ENCODE measurements around the gene COL7A1. TPM values are rescaled to one million over a fixed set of nuclear protein-coding genes. Genes with fewer than 3 reads are reported as not detected.

COL7A1 gene
- polyA plus RNA-seq, 1 donor: 21.6 TPM

- no peak for DNase-seq
Measured at GRCh38 chr3:48591886-48592518, 3.1 kb downstream of the COL7A1 start.

GRCh38 chr3:48591436-48591835 lies 3.7 kb downstream of the COL7A1 start:
- no peak for DNase-seq

- no peak for DNase-seq
Measured at GRCh38 chr3:48588230-48588629, 6.9 kb downstream of the COL7A1 start.

DNA sequence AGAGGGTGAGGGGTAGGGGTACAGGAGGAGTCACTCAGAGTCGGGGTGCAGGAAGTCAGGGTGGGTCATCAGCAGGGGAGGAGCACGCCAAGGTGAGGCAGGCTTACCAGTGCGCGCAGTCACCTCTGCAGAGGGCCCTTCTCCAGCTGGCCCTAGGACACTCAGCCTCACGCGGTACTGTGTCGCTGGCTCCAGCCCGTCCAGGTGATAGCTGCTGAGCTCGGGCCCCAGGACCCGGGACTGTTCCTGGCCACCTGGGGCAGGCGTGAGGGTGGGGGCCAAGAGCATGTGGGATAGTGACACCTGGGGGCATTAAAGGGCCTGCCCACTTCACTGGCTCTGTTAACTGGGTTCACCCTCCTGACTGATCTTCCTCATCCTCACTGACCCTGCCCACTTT lies 7.4 kb downstream of the COL7A1 start:
- no peak for DNase-seq

- no peak for DNase-seq
Measured at GRCh38 chr3:48585411-48585810, 9.7 kb downstream of the COL7A1 start.

- no peak for DNase-seq
Measured at GRCh38 chr3:48584836-48585235, 10.3 kb downstream of the COL7A1 start.

- no peak for DNase-seq
Measured at GRCh38 chr3:48581621-48582481, 13.3 kb downstream of the COL7A1 start.

DNA sequence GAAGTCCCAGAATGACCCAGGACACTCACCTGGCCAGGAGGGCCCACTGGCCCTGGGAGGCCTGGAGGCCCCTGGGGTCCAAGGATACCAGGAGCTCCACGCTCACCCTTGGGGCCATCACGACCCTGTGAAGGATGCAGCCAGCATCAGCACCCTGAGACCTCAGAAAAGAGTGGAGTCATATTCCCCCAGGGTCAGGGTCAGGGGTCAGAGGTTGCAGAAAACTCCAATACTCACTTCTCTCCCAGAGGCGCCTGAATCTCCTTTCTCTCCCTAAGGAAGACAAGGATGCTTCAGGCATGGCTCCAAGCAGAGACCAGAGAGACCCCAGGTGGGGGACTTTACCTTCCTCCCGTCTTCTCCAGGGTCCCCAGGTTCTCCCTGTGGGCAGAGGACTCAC lies 18.5 kb downstream of the COL7A1 start:
- DNase-seq: no peak

- no peak for DNase-seq
Measured at GRCh38 chr3:48575366-48575765, 19.8 kb downstream of the COL7A1 start.

DNA sequence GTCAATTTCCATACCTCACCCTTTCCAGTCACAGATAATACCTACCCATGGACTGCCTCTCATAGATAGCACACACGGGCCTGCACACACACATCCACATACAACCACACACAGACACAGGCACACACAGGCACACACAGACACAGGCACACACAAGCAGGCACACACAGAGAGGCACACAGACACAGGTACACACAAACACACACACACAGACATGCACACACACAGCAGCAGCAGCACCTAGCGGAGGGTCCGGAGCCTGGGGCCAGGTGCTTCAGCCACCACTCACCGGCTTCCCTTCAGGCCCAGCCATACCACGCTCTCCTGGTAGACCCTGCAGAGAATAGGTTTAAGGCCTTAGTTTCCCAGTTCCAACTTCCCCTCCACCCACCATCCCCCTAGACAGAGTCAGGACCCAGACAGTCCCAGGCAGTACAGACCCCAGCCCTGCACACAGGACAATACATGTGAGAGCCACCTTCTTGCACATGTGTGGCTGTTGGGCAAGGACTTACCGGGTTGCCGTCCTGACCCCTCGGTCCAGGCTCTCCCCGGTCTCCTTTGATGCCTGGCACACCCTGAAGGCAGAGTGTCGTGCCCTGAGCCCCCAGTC lies 21.1 kb downstream of the COL7A1 start:
- DNase-seq: no peak

DNA sequence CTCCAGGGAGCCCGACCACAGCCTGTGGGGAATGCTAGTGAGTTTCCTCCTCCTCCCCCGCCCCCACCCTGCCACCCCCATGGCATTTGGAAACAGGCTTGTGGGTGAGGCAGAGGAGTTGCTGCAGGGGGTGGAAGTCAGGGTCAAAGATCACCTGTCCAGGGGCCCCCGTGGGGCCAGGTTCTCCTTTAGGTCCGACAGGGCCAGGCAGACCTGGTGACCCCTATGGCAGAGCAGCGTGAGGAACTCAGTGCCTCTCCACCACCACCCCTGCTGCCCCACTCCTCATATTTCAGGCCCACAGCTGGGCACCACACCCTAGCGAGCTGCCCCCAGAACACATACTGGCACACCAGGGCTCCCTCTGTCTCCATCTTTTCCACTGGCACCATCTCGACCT lies 22.6 kb downstream of the COL7A1 start:
- no peak for DNase-seq

DNA sequence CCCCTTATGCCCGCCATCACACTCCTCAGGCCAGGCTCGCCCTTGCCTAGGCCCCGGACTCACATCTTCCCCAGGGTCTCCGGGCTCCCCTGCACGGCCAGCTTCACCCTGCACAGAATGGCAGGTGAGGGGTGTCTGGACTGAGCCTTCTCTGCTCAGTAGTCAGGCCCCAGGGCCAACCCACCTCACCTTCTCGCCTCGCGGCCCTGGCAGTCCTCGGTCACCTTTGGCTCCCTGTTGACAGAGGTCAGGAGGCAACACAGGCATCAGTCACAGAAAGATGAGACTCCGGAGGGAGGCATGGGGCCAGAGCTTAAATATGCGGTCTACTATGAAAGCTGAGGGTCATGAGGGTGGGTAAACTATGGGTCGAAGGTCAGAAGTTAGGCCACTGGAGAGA lies 23.2 kb downstream of the COL7A1 start:
- DNase-seq: no peak

- DNase-seq: no peak
Measured at GRCh38 chr3:48569808-48570450, 25.2 kb downstream of the COL7A1 start.

DNA sequence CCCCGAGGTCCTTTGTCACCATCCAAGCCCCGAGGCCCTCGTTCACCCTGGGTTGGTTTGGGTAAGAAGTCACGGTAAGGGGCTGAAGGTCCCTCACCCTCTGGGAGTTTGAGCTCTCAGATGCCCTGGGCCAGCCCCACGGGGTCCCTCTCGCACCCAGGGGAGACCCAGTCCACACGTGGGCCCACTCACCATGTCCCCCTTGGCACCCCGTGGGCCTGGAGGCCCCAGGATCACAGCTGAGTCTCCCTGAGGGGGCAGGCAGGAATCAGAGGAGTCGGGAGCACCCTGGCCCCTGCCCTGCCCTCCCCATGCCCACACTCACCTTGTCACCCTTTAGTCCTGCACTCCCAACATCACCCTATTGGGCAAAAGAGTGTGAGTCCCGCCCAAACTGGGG lies 25.7 kb downstream of the COL7A1 start:
- DNase-seq: no peak

DNA sequence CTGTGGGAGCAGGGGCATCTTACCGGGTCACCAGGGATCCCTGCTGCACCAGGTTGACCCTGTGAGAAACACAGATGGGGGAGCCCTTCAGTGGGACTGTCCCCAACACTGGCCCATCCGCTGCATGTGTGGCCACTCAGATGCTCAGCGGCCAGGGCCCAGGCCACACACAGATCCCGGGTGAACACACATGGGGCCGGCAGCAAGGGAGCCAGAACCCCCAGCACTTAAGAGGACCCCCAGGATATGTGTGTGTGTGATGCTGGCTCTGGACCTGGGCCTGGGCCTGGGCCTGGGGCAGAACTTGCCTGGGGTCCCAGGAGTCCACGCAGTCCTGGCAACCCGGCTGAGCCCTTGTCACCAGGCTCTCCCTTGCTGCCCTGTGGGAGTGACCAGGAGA lies 26.7 kb downstream of the COL7A1 start:
- DNase-seq: no peak

GRCh38 chr3:48567500-48567899 lies 27.6 kb downstream of the COL7A1 start:
- DNase-seq: no peak

DNA sequence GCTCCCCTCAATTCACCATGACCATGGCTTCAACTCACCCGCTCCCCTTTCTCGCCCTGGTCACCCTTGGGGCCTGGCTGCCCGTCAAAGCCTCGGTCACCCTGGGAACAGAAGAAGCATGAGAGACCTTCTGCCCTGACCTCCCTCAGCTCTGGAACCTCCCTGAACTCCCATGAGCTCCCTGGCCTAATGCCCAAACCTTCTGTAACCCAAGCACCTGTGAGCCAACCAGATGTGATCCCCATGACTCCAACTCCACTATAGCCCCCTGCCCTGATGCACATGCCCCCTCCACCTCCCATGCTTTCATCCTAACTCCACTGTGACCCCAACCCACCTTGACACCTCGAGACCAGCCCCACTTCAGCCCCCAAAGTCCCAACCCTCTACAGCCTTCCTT lies 28.0 kb downstream of the COL7A1 start:
- DNase-seq: no peak

DNA sequence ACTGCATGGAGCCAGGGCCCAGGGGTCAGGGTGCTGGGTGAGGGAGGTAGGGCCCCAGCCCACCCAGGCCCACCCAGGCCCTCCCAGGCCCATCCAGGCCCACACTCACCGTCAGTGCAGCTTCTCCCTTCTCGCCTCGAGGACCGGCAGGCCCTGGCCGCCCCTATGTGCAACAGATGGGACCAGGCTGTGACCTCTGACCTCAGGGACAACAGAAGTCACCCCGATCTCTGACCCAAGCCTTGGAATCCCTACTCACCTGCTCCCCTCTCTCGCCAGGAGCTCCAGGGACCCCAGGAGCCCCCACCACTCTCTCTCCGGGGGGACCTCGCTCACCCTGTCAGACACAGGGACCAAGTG lies 28.7 kb downstream of the COL7A1 start:
- DNase-seq: no peak

DNA sequence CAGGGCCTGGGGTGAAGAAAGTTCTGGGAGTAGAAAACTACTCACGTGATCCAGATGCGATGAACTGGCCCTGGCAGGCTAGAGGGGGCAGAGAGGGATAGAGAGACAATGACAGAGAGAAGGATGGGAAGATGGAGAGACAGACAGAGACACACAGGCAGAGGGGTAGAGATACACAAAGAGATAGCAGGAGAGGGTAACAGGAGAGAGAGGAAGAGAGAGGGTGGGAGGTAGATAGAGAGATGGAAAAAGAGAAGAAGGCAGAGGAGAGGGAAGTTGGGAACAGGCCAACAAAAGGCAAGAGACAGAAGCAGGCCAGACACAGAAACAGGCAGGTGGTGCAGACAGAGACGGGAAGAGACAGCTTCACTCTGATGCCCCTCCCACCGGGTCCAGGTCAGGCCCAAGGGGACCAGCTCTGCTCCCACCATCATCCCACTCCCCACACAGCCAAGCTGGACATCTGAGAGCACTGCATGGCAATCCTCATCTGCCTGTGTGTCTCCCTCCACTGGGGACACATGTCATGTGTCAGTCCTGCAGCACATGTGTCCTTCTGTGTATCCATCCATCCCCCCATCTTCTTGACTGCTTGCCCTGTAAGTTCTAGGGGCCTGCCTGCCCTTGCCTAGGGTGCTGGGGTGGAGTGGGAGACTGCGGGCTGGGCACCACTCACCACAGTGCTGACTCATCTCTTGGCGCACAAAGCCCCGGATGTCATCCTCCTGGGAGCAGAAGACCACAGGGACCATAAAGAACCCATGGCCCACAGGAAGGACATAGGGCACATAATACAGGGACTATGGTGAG lies 29.3 kb downstream of the COL7A1 start:
- no peak for DNase-seq

DNA sequence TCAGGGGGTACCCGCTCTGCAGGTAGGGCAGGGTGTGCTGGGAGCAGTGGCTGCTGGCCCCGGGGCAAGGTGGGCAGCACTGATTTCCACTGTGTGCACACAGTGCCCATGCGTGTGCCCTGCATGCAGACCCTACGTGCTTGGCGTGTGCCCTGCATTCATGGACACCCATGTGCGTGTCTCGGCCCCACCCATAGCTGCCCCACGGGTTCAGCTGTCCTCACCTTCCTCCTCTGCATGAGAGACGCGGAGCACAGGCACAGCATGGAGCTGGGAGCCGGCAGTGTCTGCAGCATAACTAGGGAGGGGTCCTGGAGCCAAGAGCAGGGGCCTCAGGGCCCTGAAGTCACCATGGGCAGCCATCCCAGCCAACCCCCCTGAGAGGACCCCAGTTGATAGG lies 29.9 kb downstream of the COL7A1 start:
- DNase-seq: no peak

DNA sequence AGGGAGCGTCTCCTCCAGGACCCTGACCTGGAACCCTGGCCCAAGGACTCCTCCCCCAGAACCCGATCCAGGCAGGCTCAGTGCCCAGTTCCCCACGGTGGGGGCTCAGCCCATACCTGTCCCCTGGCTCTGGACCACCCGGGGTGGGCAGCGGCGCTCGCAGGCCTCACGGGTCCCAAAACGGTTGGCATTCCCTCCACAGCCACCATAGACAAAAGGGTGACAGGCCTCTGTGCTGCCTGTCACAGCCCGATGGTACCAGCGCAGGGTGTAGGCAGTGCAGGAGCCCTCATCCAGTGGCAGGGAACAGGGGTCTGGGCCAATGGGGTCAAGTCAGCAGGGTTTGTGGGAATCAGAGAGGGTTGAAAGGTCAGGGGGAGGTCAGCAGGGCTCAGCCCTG lies 30.5 kb downstream of the COL7A1 start:
- DNase-seq: no peak

DNA sequence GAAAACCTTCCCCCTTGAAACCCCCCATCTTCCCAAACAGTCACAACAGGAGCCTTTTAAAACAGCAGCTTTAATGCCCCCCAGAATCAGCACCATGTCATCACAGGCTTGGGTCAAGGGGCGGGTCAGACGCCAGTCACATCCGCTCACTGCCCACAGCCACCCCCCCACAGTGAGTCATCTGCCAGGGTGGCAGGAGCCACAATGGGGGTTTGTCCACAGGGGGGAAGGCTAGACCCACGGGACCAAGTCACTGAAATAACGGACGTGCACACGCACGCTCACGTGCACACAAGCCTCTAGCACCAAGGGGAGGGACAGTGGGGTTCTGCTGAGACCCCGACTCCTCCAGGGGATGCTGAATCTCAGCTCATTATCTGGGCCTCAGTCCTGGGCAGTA lies 31.1 kb downstream of the COL7A1 start:
- DNase-seq: no peak
